ENCODE measurements around the gene POLQ. TPM values are rescaled to one million over a fixed set of nuclear protein-coding genes. Genes with fewer than 3 reads are reported as not detected.
"Not testable (repeated sequence)": the region's sequence is repeated elsewhere in the genome, so short reads cannot be mapped to it uniquely, and the experiment has no call there.

Gene POLQ
- 10 to 100 TPM in 1 of 4 donors, 1 to 10 TPM in 3; 2.2 to 11.6 (median 3.9) TPM for total RNA-seq

DNA sequence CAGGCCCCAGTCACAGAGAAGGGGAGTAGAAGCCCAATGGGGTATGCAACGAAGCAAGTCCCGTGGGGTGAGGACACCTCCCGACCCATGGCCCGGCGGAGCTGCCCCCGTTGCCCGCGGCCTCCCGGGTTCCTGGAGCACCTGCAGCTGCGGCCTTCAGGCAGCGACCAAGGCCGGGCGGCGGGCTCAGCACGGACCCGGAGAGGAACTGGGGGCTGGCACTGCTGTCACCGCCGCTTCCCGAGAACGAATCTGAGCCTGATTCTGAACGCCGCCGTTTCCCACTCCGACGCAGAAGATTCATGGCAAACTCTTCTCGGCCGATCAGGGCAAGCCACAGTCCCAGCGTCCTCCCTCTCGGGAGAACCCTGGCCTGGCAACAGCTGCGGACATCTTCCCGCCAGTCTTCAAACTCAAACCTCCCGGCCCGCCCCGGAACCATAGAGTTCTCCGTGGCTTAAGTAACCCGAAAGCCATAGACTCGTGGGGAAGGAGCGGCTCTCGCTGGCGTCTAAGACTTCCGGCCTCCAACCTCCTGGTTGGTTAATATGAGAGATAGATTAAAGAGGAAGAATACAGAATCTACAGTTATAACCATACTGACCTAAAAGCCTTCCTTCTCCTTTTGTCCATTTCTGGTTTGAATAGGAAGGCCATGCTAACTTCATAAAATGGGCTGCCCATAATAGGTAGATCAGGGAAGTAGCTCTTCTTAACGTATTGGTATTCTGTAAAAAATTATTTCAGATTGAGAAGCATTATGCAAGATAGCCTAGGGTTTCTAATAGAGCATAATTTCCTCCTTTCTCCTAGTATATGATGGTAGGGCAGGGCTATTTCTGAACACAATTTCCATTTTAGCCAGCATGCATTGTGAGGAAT, at the start of gene POLQ:
Gene POLQ, minus strand, starts transcription at position 415 of the 882 bp plus-strand sequence. Its CDS starts 111 bp downstream, at position 304.
- Histone ChIP-seq H3K27ac (peak within 1 kb of the TSS; percentile 68 to 80 (median 75)), H3K4me3 (peak within 1 kb of the TSS; percentile 51 to 84 (median 63)), H3K27me3 (no peaks in the 10 kb centered on the region), H3K9me3 (no peaks in the 10 kb centered on the region), H3K36me3 (no peaks in the 10 kb centered on the region), H3K4me1 (peaks cover 0 to 9% (median 6%) of the 10 kb centered on the region in 4 donors)
- peak in 1 of 2 donors; percentile 11 for TF ChIP-seq POLR2A (IDR thresholded peaks at IDR 0.05)
- TF ChIP-seq, protein P1, sequence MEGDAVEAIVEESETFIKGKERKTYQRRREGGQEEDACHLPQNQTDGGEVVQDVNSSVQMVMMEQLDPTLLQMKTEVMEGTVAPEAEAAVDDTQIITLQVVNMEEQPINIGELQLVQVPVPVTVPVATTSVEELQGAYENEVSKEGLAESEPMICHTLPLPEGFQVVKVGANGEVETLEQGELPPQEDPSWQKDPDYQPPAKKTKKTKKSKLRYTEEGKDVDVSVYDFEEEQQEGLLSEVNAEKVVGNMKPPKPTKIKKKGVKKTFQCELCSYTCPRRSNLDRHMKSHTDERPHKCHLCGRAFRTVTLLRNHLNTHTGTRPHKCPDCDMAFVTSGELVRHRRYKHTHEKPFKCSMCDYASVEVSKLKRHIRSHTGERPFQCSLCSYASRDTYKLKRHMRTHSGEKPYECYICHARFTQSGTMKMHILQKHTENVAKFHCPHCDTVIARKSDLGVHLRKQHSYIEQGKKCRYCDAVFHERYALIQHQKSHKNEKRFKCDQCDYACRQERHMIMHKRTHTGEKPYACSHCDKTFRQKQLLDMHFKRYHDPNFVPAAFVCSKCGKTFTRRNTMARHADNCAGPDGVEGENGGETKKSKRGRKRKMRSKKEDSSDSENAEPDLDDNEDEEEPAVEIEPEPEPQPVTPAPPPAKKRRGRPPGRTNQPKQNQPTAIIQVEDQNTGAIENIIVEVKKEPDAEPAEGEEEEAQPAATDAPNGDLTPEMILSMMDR (IDR thresholded peaks at IDR 0.05): peak in 1 of 6 experiments; percentile 4
- DNase-seq: peak; percentile 88 to 96 (median 91)

DNA sequence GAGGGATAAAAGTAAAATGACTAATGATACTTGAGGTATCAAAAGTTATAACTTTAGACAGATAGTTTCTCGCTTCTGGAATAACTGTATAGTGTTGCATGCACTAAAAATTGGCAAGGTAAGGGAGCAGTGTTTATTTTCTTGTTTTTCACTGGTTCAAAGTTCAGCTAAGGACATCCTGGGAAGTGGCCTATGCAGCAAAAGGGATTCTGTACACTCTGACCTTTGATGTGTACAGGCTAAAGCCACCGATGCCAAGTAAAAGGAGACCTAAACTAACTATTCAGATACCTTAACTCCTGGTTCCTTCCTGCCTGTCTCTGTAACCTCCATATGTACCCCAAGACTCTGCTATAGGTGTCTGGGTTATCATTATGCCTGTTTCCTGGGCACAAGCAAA, 49.1 kb upstream of the POLQ start:
- DNase-seq: no peak
- H3K36me3 ChIP-seq: no peaks in the 10 kb centered on the region
- no peaks in the 10 kb centered on the region for H3K9me3 ChIP-seq
- no peaks in the 10 kb centered on the region for H3K4me1 ChIP-seq
- no peak overlapping the region for H3K27ac ChIP-seq
- TF ChIP-seq POLR2A (IDR thresholded peaks at IDR 0.05): no peak
- TF ChIP-seq, protein P1 (IDR thresholded peaks at IDR 0.05): no peak
- no peak overlapping the region for H3K4me3 ChIP-seq
- H3K27me3 ChIP-seq: no peaks in the 10 kb centered on the region

DNA sequence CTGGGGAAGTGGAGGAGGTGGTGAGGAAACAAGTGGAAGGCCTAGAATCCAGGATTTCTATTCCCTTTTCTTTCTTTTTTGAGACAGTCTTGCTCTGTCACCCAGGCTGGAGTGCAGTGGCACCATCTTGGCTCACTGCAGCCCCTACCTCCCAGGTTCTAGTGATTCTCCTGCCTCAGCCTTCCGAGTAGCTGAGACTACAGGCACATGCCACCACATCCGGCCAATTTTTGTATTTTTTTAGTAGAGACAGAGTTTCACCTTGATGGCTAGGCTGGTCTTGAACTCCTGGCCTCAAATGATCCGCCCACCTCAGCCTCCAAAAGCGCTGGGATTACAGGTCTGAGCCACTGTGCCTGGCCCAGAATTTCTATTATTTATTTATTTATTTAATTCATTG, 48.0 kb upstream of the POLQ start:
- H3K27me3 ChIP-seq, DNase-seq, H3K9me3 ChIP-seq, H3K4me3 ChIP-seq, H3K36me3 ChIP-seq, H3K27ac ChIP-seq, H3K4me1 ChIP-seq: not testable (repeated sequence)

DNA sequence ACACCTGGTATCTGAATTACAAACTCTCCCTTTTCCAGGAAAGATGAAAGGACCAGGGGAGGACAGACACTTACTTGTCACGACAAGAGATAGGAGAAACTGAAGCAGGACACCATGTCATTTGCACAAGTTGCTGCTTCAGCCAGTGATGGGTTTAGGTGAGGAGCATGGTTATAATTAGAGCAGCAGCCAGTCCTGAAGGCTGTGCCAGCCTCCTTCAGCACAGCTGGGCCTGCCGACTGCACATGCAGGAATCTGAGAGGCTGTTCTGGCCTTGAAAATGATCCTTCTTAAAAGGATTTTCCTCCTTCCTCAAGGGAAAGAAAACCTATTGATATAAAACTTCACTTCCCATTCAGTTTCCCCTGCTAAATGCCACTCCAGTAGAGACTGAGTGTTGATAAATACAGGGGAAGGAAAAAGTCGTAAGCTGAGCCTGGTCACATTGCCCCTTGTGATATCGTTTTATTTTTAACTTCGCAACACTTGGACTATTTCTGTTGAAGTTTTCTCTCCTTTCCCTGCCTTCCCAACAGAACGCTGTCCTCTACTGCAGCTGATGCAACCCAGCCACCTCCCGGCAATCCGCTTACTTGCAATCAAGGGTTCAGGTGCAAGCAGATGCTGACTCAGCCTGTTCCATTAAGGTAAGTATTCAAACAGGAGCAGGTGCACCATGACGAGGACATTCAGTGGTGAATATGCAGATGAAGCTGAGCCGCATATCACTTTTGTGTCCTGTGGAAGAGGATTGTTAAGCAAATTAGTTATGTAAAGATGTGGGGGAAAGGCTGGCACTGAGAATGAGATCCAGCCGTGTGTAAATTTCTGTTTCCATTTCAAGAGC, 47.3 kb upstream of the POLQ start, which contains the start of gene FBXO40:
Gene FBXO40, plus strand, starts transcription at position 524 of the 847 bp plus-strand sequence. CDS start 27,197 bp downstream, outside the sequence.
- H3K4me3 ChIP-seq: no peak within 1 kb of the TSS
- DNase-seq: peak in 2 of 3 donors; percentile 22 to 49
- no peaks in the 10 kb centered on the region for H3K27me3 ChIP-seq
- no peaks in the 10 kb centered on the region for H3K4me1 ChIP-seq
- H3K27ac ChIP-seq: no peak within 1 kb of the TSS
- TF ChIP-seq, protein P1 (IDR thresholded peaks at IDR 0.05): no peak
- no peak for TF ChIP-seq POLR2A (IDR thresholded peaks at IDR 0.05)
- no peaks in the 10 kb centered on the region for H3K9me3 ChIP-seq
- H3K36me3 ChIP-seq: no peaks in the 10 kb centered on the region

DNA sequence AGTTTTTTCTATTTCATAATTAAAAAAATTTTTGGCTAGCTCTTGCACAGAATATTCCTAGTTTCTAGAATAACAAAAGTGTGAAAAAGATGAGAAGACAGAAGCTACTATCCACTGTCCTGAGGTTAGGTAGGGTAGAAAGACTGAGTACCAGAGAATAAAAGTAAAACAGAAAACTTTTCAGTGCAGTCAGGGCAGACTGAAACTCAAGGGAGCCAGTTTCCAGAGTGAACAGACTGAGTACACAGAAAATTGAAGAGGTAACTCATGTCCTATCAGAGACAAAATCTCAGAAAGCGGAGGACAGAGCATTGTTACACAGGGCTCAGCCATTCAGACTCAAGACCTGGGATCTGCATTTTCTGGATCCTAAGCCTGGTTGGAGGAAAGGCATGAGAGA, 38.6 kb upstream of the POLQ start:
- DNase-seq: no peak
- no peaks in the 10 kb centered on the region for H3K9me3 ChIP-seq
- H3K36me3 ChIP-seq: no peaks in the 10 kb centered on the region
- H3K4me3 ChIP-seq: no peak overlapping the region
- H3K27me3 ChIP-seq: no peaks in the 10 kb centered on the region
- no peak for TF ChIP-seq POLR2A (IDR thresholded peaks at IDR 0.05)
- TF ChIP-seq, protein P1 (IDR thresholded peaks at IDR 0.05): no peak
- no peaks in the 10 kb centered on the region for H3K4me1 ChIP-seq
- H3K27ac ChIP-seq: no peak overlapping the region
